Karpas-422 (cell line): ENCODE measurements around the gene PDE6A. TPM values are rescaled to one million over a fixed set of nuclear protein-coding genes. Genes with fewer than 3 reads are reported as not detected.

Experiments
- DNase-seq: peaks from one replicate; pipeline ENCODE4 v3.0.0-alpha.2; 2015
- H2AFZ ChIP-seq: fragments of 200-600 bp; sonication (generic); 2 replicates; pipeline ENCODE4 v1.6.1; 2014; ENCODE audit warnings: antibody characterized with exemption, low read length, mixed read lengths
- H3K27ac ChIP-seq: fragments of 200-600 bp; sonication (generic); 2 replicates; pipeline ENCODE4 v1.5.1; 2014; ENCODE audit warnings: mild to moderate bottlenecking, low read length, moderate library complexity
- H3K27me3 ChIP-seq: fragments of 200-600 bp; sonication (generic); 2 replicates; pipeline ENCODE4 v1.6.1; 2014; ENCODE audit warnings: low read length, mixed read lengths
- H3K36me3 ChIP-seq: fragments of 200-600 bp; sonication (generic); 2 replicates; pipeline ENCODE4 v1.6.1; 2014; ENCODE audit warnings: low read length, mixed read lengths; ENCODE audit not compliant: insufficient read depth
- H3K4me1 ChIP-seq: fragments of 200-600 bp; sonication (generic); 2 replicates; pipeline ENCODE4 v1.6.1; 2014; ENCODE audit warnings: mild to moderate bottlenecking, low read length, mixed read lengths
- H3K4me2 ChIP-seq: fragments of 200-600 bp; sonication (generic); 2 replicates; pipeline ENCODE4 v1.6.1; 2014; ENCODE audit warnings: low read length, low read depth, mild to moderate bottlenecking; ENCODE audit not compliant: poor library complexity, severe bottlenecking
- H3K4me3 ChIP-seq: fragments of 200-600 bp; sonication (generic); 2 replicates; pipeline ENCODE4 v1.5.1; 2014; ENCODE audit warnings: mild to moderate bottlenecking, antibody characterized with exemption, low read length, mixed read lengths
- H3K79me2 ChIP-seq: fragments of 200-600 bp; sonication (generic); 2 replicates; pipeline ENCODE4 v1.6.1; 2014; ENCODE audit warnings: mild to moderate bottlenecking, low read length, mixed read lengths
- H3K9ac ChIP-seq: fragments of 200-600 bp; sonication (generic); 2 replicates; pipeline ENCODE4 v1.6.0; 2014; ENCODE audit warnings: low read length
- H3K9me2 ChIP-seq: fragments of 200-600 bp; sonication (generic), shearing (Covaris generic); replicated peaks from 2 replicates; pipeline ENCODE4 v1.6.0; 2014; ENCODE audit warnings: mild to moderate bottlenecking, low read length, moderate library complexity; ENCODE audit not compliant: insufficient read depth
- H3K9me3 ChIP-seq: fragments of 300-700, 200-600 bp; sonication (generic); 2 replicates; pipeline ENCODE4 v1.6.1; 2014; ENCODE audit warnings: low read length, mixed read lengths
- H4K20me1 ChIP-seq: fragments of 200-600 bp; sonication (generic); 2 replicates; pipeline ENCODE4 v1.6.1; 2014; ENCODE audit warnings: mild to moderate bottlenecking, antibody characterized with exemption, low read length, low read depth; ENCODE audit not compliant: insufficient read depth
- total RNA-seq: library from RNA; depleted of rRNA; stranded (reverse); fragments of >200 nt; shearing (Covaris generic); gene quantifications from 2 replicates; pipeline ENCODE4 v1.2.3, GENCODE V29; 2014; ENCODE audit warnings: low replicate concordance

PDE6A gene
- total RNA-seq, 1 experiment from 2014 or later = not detected

DNA sequence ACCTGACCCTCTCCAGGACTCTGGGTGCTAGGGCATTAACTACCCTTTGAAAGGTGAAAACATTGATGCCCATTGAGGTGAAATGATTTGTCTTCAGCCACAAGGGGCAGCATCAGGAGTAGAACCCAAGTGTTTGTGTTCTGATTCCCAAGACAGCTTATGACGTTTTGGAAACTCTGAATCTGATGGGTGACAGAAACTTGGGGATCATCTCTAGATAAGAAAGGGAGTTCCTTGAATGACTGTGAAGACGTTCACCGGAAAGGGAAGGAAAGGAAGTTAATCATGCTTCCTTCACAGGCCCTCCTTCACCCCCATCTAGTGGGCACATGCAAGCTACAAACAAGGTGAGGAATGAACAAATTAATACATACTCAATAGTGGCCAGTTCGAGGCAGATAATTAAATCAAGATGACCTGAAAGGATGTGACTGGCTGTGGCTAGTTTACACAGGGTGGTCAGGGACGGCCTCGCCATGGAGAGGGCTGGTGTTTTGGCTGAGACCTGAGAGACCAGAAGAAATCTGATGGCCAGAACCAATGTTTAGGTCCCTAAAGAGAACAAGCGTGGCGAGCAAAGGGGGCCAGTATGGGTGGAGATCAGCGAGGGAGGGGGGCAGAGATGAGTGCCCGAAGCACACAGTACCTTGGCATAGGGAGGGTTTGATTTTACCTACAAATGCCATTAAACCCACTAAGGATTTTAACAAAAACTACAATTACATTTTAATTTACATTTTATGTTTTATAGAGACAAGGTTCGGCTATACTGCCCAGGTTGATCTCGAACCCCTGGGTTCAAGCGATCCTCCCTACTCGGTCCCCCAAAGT is 15.0 kb upstream of the PDE6A start:
- Histone ChIP-seq H3K4me1 (peaks cover 20% of the 10 kb centered on the region), H3K9ac (peak overlapping the region; percentile 74), H3K36me3 (no peaks in the 10 kb centered on the region), H3K79me2 (no peaks in the 10 kb centered on the region), H2AFZ (peak overlapping the region; percentile 80), H3K27ac (no peak overlapping the region), H3K9me2 (no peaks in the 10 kb centered on the region), H3K27me3 (no peaks in the 10 kb centered on the region), H3K4me2 (peak overlapping the region; percentile 76), H3K4me3 (peak overlapping the region; percentile 87), H3K9me3 (no peaks in the 10 kb centered on the region), H4K20me1 (no peaks in the 10 kb centered on the region)
- peak; percentile 68 for DNase-seq

DNA sequence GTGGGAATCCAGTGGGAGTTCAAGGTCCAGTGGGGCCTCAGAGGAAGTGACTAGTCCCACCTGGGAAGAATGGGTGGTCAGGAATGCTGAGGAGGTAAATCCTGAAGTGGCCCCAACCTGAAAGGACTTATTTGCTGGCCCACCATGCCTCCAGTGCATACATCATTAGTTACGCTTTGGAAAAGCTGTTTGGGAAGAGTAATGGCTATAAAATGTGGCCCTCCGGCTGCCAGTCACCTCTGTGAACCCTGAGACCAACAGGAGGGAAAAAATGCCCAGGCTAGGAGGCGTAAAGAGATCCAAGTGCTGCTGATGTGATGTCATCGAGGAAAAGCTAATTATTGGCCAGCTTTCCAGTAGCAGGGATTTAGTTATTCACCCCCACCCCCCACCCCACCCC is 13.3 kb upstream of the PDE6A start:
- Histone ChIP-seq H3K79me2 (no peaks in the 10 kb centered on the region), H3K27ac (no peak overlapping the region), H4K20me1 (no peaks in the 10 kb centered on the region), H3K36me3 (no peaks in the 10 kb centered on the region), H3K27me3 (no peaks in the 10 kb centered on the region), H3K4me2 (no peak overlapping the region), H3K9me3 (no peaks in the 10 kb centered on the region), H3K9ac (no peak overlapping the region), H2AFZ (no peak overlapping the region), H3K9me2 (no peaks in the 10 kb centered on the region), H3K4me1 (peaks cover 20% of the 10 kb centered on the region), H3K4me3 (no peak overlapping the region)
- no peak for DNase-seq

DNA sequence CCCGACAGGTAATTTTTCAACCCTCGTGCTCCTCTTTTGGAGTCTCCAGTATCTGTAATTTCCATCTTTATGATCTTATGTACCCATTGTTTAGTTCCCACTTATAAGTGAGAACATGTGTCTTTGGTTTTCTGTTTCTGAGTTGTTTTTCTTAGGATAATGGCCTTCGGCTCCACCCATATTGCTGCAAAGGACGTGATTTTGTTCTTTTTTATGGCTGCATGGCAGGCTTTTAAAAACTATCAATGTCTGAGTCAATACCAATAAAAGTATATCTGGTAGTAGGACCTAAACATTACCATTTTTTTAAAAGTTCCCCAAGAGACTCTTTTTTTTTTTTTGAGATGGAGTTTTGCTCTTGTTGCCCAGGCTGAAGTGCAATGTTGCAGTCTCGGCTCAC is 12.1 kb upstream of the PDE6A start:
- no peak overlapping the region for H3K27ac ChIP-seq
- no peaks in the 10 kb centered on the region for H3K9me3 ChIP-seq
- no peak overlapping the region for H3K4me2 ChIP-seq
- no peaks in the 10 kb centered on the region for H4K20me1 ChIP-seq
- peaks cover 20% of the 10 kb centered on the region for H3K4me1 ChIP-seq
- no peaks in the 10 kb centered on the region for H3K9me2 ChIP-seq
- no peak overlapping the region for H2AFZ ChIP-seq
- no peaks in the 10 kb centered on the region for H3K27me3 ChIP-seq
- H3K4me3 ChIP-seq = no peak overlapping the region
- H3K79me2 ChIP-seq = no peaks in the 10 kb centered on the region
- no peak for DNase-seq
- H3K9ac ChIP-seq = no peak overlapping the region
- H3K36me3 ChIP-seq = no peaks in the 10 kb centered on the region

DNA sequence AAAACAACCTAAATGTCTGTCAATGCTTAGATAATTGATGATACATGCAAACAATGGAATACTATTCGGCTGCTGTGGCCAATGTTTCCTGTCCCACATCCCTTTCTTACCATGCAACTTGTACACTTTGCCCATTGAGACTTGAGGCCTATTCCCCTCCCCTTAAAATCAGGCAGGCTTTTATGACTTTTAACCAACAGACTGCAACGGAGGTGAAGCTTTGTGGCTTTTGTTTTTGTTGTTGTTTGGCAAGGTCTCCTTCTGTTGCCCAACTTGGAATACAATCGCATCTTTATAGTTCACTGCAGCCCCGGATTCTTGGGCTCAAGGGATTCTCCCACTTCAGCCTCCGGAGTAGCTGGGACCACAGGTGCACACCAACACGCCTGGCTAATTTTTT is 10.2 kb upstream of the PDE6A start:
- H2AFZ ChIP-seq = no peak overlapping the region
- no peaks in the 10 kb centered on the region for H3K27me3 ChIP-seq
- no peak overlapping the region for H3K4me3 ChIP-seq

DNA sequence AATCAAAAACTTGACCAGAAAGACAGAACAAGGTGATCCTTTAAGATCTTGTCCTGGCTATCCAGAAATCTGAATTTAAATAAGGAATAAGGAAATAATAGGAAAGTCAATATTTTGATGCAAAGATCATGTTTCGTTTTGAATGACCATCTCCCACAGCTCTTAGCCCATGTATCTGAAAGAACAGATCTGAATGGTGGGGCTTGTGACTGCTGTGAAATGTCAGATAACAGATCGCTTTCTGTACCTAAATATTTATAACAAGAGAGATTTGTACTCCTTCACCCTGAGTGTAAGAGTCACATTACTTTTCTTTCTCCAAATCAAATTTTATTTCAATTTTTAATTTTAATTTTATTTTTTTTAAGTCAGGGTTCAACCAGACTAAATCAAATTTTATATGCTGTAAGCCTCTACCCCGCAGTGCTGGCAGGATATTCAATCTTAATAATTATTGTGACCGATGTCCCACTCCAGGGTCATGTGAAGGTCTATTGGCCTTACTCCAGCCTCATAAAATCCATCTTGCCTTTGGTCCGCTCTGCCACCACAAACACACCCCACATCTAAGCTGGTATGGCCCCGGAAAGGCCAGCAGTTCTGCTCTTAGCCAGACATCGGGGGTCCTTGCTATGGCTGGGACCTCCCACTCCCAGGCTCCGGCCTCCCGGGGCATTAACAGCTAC is 9.0 kb upstream of the PDE6A start:
- no peaks in the 10 kb centered on the region for H3K4me1 ChIP-seq
- H3K27me3 ChIP-seq = no peaks in the 10 kb centered on the region
- H2AFZ ChIP-seq = no peak overlapping the region
- H3K79me2 ChIP-seq = no peaks in the 10 kb centered on the region
- H3K9me3 ChIP-seq = no peaks in the 10 kb centered on the region
- H3K9me2 ChIP-seq = no peaks in the 10 kb centered on the region
- H4K20me1 ChIP-seq = no peaks in the 10 kb centered on the region
- no peak for DNase-seq
- H3K36me3 ChIP-seq = no peaks in the 10 kb centered on the region
- H3K9ac ChIP-seq = no peak overlapping the region
- H3K27ac ChIP-seq = no peak overlapping the region
- no peak overlapping the region for H3K4me3 ChIP-seq
- no peak overlapping the region for H3K4me2 ChIP-seq

More for the DNA sequence above, 10.2 kb upstream of the PDE6A start:
- DNase-seq = no peak
- Histone ChIP-seq H3K4me2 (no peak overlapping the region), H3K79me2 (no peaks in the 10 kb centered on the region), H3K9me2 (no peaks in the 10 kb centered on the region), H3K4me1 (peaks cover 4% of the 10 kb centered on the region), H3K9ac (no peak overlapping the region), H3K9me3 (no peaks in the 10 kb centered on the region), H3K36me3 (no peaks in the 10 kb centered on the region), H3K27ac (no peak overlapping the region), H4K20me1 (no peaks in the 10 kb centered on the region)

DNA sequence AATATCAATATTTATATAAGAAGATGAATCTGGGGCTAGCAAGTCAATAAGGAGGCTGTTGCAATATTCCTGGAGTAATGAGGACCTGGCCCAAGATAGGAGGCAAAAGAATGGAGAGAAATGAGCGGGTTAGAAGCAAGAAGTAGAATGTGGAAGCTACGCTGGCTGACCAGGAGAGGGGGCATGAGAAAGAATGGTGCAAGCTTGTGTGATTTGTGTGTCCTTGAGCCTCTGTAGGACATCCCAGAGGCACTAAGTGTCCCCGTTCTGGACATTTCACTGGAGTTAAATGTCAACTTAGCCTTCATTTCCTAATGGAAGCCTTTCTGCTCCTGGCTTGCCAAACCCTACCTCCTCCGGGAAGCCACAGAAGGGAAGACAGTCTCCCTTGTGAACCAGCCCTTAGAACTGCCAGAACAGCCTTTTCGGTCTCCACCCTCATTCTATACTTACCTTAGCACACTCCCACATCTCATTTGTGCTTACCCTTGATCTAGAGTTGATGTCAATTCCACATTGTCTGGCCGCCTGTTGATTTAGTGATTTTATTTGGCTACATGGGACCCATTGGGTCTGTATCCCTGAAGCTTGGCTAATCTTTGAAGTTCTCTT is 6.7 kb upstream of the PDE6A start:
- Histone ChIP-seq H2AFZ (no peak overlapping the region), H4K20me1 (no peaks in the 10 kb centered on the region), H3K79me2 (no peaks in the 10 kb centered on the region), H3K9me2 (no peaks in the 10 kb centered on the region), H3K27me3 (no peaks in the 10 kb centered on the region), H3K9me3 (no peaks in the 10 kb centered on the region), H3K9ac (no peak overlapping the region), H3K4me1 (no peaks in the 10 kb centered on the region), H3K36me3 (no peaks in the 10 kb centered on the region), H3K4me3 (no peak overlapping the region), H3K4me2 (no peak overlapping the region), H3K27ac (no peak overlapping the region)
- no peak for DNase-seq

DNA sequence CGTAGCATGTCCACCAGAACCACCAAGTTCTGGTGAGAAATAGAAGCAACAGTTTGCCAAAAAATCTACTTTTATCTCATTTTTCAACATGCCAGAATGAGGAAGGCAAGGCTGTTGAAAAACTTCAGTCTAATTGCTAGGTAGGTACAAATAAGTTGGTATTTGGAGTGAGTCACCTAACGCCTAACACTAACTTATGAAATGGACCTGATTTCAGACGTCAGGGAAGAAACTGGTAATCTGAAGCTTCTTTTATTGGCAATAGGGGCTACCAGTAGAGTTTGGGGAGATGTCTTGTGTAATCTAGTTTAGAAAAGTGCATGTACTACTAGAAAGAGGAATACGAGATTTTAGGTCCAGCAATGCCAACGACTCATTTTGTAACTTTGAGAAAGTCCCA is 4.4 kb upstream of the PDE6A start:
- Histone ChIP-seq H3K36me3 (no peaks in the 10 kb centered on the region), H4K20me1 (no peaks in the 10 kb centered on the region), H3K4me1 (no peaks in the 10 kb centered on the region), H3K9ac (no peak overlapping the region), H3K79me2 (no peaks in the 10 kb centered on the region), H3K27me3 (no peaks in the 10 kb centered on the region), H2AFZ (no peak overlapping the region), H3K27ac (no peak overlapping the region), H3K9me2 (no peaks in the 10 kb centered on the region), H3K4me3 (no peak overlapping the region), H3K9me3 (no peaks in the 10 kb centered on the region), H3K4me2 (no peak overlapping the region)
- DNase-seq = no peak

DNA sequence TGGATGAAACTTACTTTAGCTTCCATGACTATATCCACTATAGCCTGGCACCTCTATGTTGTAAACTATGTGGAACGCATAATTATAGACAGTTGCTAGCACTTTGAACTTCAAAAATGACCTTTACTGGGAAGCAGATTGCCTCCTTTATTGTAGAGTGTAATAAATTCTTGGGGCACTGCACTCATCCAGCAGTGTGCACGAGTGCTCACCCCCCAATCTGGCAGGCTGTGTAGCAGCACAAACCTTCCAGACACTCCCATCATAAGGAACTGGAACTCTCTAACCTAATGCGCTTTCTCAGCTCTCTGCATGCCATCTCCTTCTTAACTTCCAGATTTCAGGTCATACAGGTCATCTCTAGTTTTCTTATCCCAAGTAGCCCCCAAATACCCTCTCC is 1.5 kb upstream of the PDE6A start:
- Histone ChIP-seq H3K9me3 (no peaks in the 10 kb centered on the region), H3K4me3 (no peak overlapping the region), H2AFZ (no peak overlapping the region), H4K20me1 (no peaks in the 10 kb centered on the region), H3K27ac (no peak overlapping the region), H3K79me2 (no peaks in the 10 kb centered on the region), H3K9ac (no peak overlapping the region), H3K9me2 (no peaks in the 10 kb centered on the region), H3K4me1 (no peaks in the 10 kb centered on the region), H3K4me2 (no peak overlapping the region), H3K36me3 (no peaks in the 10 kb centered on the region), H3K27me3 (no peaks in the 10 kb centered on the region)
- DNase-seq = no peak
